K562 (cell line): ENCODE results near the gene SNTG2. TPM values are rescaled to one million over a fixed set of nuclear protein-coding genes. Genes with fewer than 3 reads are reported as not detected.

ENCODE experiments used
- ATAC-seq: fragments of 200-7000 bp; cut with Tn5 transposase; 3 replicates; pipeline ENCODE4 v1.9.1; 2020; ENCODE audit warnings: moderate library complexity
- BruUV-seq: library from RNA; stranded (reverse); fragments of 400-500 nt; replicated peaks from 2 replicates; lab custom pipeline; 2021; lab: Mats Ljungman, UMichigan
- CTCF ChIA-PET: fragments of 300-600 bp; formaldehyde crosslinking; extraction: SDS; loops from one replicate; lab custom pipeline; 2021; ENCODE audit warnings: low intra/inter-chr PET ratio; lab: Yijun Ruan, JAX
- POLR2A ChIA-PET: fragments of 300-600, 350-650 bp; sonication (Branson Sonifier 250); formaldehyde crosslinking; extraction: SDS; loops from one replicate; lab custom pipeline; 2021; ENCODE audit warnings: antibody characterized with exemption, inconsistent platforms; lab: Yijun Ruan, JAX
- DNase-seq, 4 experiments: peaks; one replicate each; pipeline versions ENCODE4 v3.0.0 to v3.0.0-alpha.2; 2011 to 2018; ENCODE audit warnings: low spot score in 3 of 4, mixed read lengths in 3 of 4; ENCODE audit errors: extremely low read depth in 1 of 4
- FAIRE-seq: peaks from 2 replicates; lab custom pipeline; 2011; peaks lifted over from hg19 to GRCh38; lab: Jason Lieb, UNC
- H2AFZ ChIP-seq: 2 replicates; pipeline ENCODE4 v1.6.0; 2011; ENCODE audit warnings: low read depth, low read length, control low read depth, inconsistent platforms
- H3K27ac ChIP-seq: fragments of 200-600 bp; 3 replicates; pipeline ENCODE4 v1.8.0; 2011; ENCODE audit warnings: low read depth, mild to moderate bottlenecking, control low read depth, inconsistent platforms, low read length, moderate library complexity, mixed read lengths; ENCODE audit errors: extremely low read depth
- H3K27me3 ChIP-seq, 2 experiments: fragments of 300-600 bp in 1 of 2; 2 replicates in 1 of 2; 3 replicates in 1 of 2; pipeline versions ENCODE4 v1.6.0 to v1.8.0; 2011; ENCODE audit warnings: inconsistent platforms in 2 of 2, low read length in 2 of 2, mild to moderate bottlenecking in 1 of 2, mixed read lengths in 1 of 2, moderate library complexity in 1 of 2; ENCODE audit not compliant: control insufficient read depth in 2 of 2, insufficient read depth in 2 of 2
- H3K36me3 ChIP-seq: fragments of 300-600 bp; 3 replicates; pipeline ENCODE4 v1.8.0; 2011; ENCODE audit warnings: mild to moderate bottlenecking, low read length, inconsistent platforms; ENCODE audit not compliant: control insufficient read depth, insufficient read depth
- H3K4me1 ChIP-seq, 2 experiments: fragments of 200-600 bp in 1 of 2; replicated peaks in 1 of 2; 2 replicates in 1 of 2; 3 replicates in 1 of 2; pipeline versions ENCODE4 v1.5.1 to v1.8.0; 2011; ENCODE audit warnings: inconsistent platforms in 2 of 2, low read length in 2 of 2, mild to moderate bottlenecking in 1 of 2, mixed read lengths in 1 of 2, moderate library complexity in 1 of 2; ENCODE audit not compliant: control insufficient read depth in 2 of 2, insufficient read depth in 2 of 2
- H3K4me2 ChIP-seq: 2 replicates; pipeline ENCODE4 v1.6.1; 2011; ENCODE audit warnings: low read length, control low read depth, inconsistent platforms, mixed read lengths; ENCODE audit not compliant: insufficient read depth
- H3K4me3 ChIP-seq: fragments of 200-600 bp; sonication (generic), shearing (Covaris generic); 2 replicates; pipeline ENCODE4 v1.5.1; 2016; ENCODE audit warnings: control low read depth, inconsistent platforms
- H3K79me2 ChIP-seq: fragments of 200-600 bp; 3 replicates; pipeline ENCODE4 v1.8.0; 2011; ENCODE audit warnings: low read length, inconsistent platforms; ENCODE audit not compliant: control insufficient read depth, insufficient read depth
- H3K9ac ChIP-seq, 2 experiments: 2 replicates each; pipeline versions ENCODE4 v1.6.0 to v1.6.1; 2011; ENCODE audit warnings: low read depth in 2 of 2, low read length in 2 of 2, control low read depth in 1 of 2, inconsistent platforms in 1 of 2, mild to moderate bottlenecking in 1 of 2, mixed read lengths in 1 of 2; ENCODE audit not compliant: insufficient read depth in 1 of 2
- H3K9me1 ChIP-seq: one replicate; pipeline ENCODE4 v1.6.0; 2011; ENCODE audit warnings: inconsistent platforms, mild to moderate bottlenecking, low read length, moderate library complexity; ENCODE audit not compliant: control insufficient read depth, insufficient read depth
- H3K9me3 ChIP-seq: replicated peaks from 2 replicates; pipeline ENCODE4 v1.5.1; 2011; ENCODE audit warnings: low read depth, low read length, inconsistent platforms; ENCODE audit not compliant: control insufficient read depth, insufficient read depth
- H4K20me1 ChIP-seq: replicated peaks from 2 replicates; pipeline ENCODE4 v1.6.1; 2011; ENCODE audit warnings: low read length, inconsistent platforms, mixed read lengths; ENCODE audit not compliant: control insufficient read depth, insufficient read depth
- ARID3A ChIP-seq: IDR thresholded peaks from 2 replicates; pipeline ENCODE4 v1.6.1; 2012; ENCODE audit warnings: low read depth, low read length, improper control_type of control experiment, borderline replicate concordance
- ATF1 ChIP-seq, 2 experiments: fragments of 450-650 bp in 1 of 2; IDR thresholded peaks; 2 replicates each; pipeline ENCODE4 v1.6.1; 2016; ENCODE audit warnings: missing compliant biosample characterization in 1 of 2, missing genetic modification characterization in 1 of 2
- CBX3 ChIP-seq, 2 experiments: IDR thresholded peaks; 1 replicate in 1 of 2; 2 replicates in 1 of 2; pipeline ENCODE4 v1.6.1; 2012; ENCODE audit warnings: inconsistent platforms in 2 of 2, low read length in 2 of 2, borderline replicate concordance in 1 of 2, control low read depth in 1 of 2
- CBX5 ChIP-seq: IDR thresholded peaks from 2 replicates; pipeline ENCODE4 v1.6.1; 2014; ENCODE audit warnings: low read depth, borderline replicate concordance
- E2F6 ChIP-seq, 2 experiments: IDR thresholded peaks; 2 replicates each; pipeline ENCODE4 v1.6.1; 2011; ENCODE audit warnings: borderline replicate concordance in 1 of 2, control low read depth in 1 of 2, low read depth in 1 of 2, low read length in 1 of 2, mild to moderate bottlenecking in 1 of 2, mixed read lengths in 1 of 2, moderate library complexity in 1 of 2; ENCODE audit not compliant: insufficient read depth in 1 of 2, insufficient read length in 1 of 2, poor library complexity in 1 of 2, severe bottlenecking in 1 of 2; ENCODE audit errors: extremely low read depth in 1 of 2
- HINFP ChIP-seq: fragments of 450-650 bp; conservative IDR thresholded peaks from 2 replicates; pipeline ENCODE4 v1.6.1; 2016; ENCODE audit warnings: missing genetic modification characterization, low read depth, mild to moderate bottlenecking, control low read depth, missing compliant biosample characterization
- HNRNPUL1 ChIP-seq: fragments of 200-400 bp; formaldehyde crosslinking; IDR thresholded peaks from 2 replicates; pipeline ENCODE4 v1.6.1; 2017; ENCODE audit warnings: low read length
- MLLT1 ChIP-seq, 2 experiments: fragments of 450-650 bp; IDR thresholded peaks; 2 replicates each; pipeline ENCODE4 v1.6.1; 2016
- POLR3A ChIP-seq: IDR thresholded peaks from 2 replicates; pipeline ENCODE4 v1.6.1; 2011; ENCODE audit warnings: borderline replicate concordance, mild to moderate bottlenecking, moderate library complexity; ENCODE audit not compliant: insufficient read length, insufficient read depth; ENCODE audit errors: extremely low read depth
- ZNF408 ChIP-seq: fragments of 250-450 bp; sonication (Bioruptor Pico); IDR thresholded peaks from 2 replicates; pipeline ENCODE4 v1.4.0; 2020; ENCODE audit warnings: low read depth, mild to moderate bottlenecking, moderate library complexity
- ZNF507 ChIP-seq: conservative IDR thresholded peaks from 2 replicates; pipeline ENCODE4 v1.6.1; 2017; ENCODE audit warnings: missing genetic modification characterization, missing compliant biosample characterization
- ZNF584 ChIP-seq: fragments of 200-800 bp; sonication (Bioruptor generic); IDR thresholded peaks from 2 replicates; pipeline ENCODE4 v1.6.1; 2016; ENCODE audit warnings: low read depth, mild to moderate bottlenecking, missing genetic modification characterization, missing compliant biosample characterization
- ZNF696 ChIP-seq: fragments of 250-450 bp; sonication (Bioruptor Pico); conservative IDR thresholded peaks from 2 replicates; pipeline ENCODE4 v1.4.0; 2020; ENCODE audit warnings: mild to moderate bottlenecking, moderate library complexity
- ZNF75A ChIP-seq: fragments of 450-650 bp; formaldehyde crosslinking; IDR thresholded peaks from 2 replicates; pipeline ENCODE4 v1.4.0; 2020; ENCODE audit warnings: mild to moderate bottlenecking
- in situ Hi-C: fragments of 300-500 bp; cut with MboI; formaldehyde crosslinking; loops from 4 replicates; pipeline ENCODE4 v1.15.0; 2018; ENCODE audit warnings: inconsistent platforms, mixed read lengths
- intact Hi-C: fragments of 100-400 bp; cut with micrococcal nuclease; formaldehyde crosslinking; loops from 2 replicates; pipeline ENCODE4 v1.14.2; 2022
- polyA plus RNA-seq, 8 experiments: library from polyadenylated mRNA; depleted of rRNA in 4 of 8; stranded (reverse) in 5 of 8; unstranded in 3 of 8; fragments of >200 nt; fragmentation: Nextera tagmentation in 2 of 8; fragmentation: Illumina TruSeq in 1 of 8; extraction: Ambion mirVana in 2 of 8; extraction: Trizol in 1 of 8; gene quantifications; 2 replicates each; pipeline versions ENCODE4 v1.2.1 to v1.2.3, GENCODE V29; 2011 to 2014; ENCODE audit warnings: inconsistent platforms in 1 of 8, missing spikeins in 1 of 8
- total RNA-seq, 7 experiments: library from RNA; depleted of rRNA in 6 of 7; stranded (reverse); fragments of >200 nt in 6 of 7; fragmentation: Illumina TruSeq in 2 of 7; extraction: Trizol in 2 of 7; gene quantifications; 2 replicates each; pipeline versions ENCODE4 v1.2.1 to v1.2.3, GENCODE V29; 2011 to 2021; ENCODE audit warnings: low replicate concordance in 1 of 7

SNTG2 gene
- total and polyA plus RNA-seq, 9 of the 15 experiments (the other 6 are each of a cell fraction or from before 2014, with no cell fraction given) = not detected

- TF ChIP-seq ARID3A = no peak
- no peak for TF ChIP-seq POLR3A
- TF ChIP-seq MLLT1 (IDR thresholded peaks at IDR 0.05) = no peak
These were observed 9.6 kb downstream of the SNTG2 start (continued) for GRCh38 chr2:960061-960736.

GRCh38 chr2:961786-962185, 11.1 kb downstream of the SNTG2 start:
- Histone ChIP-seq H3K36me3 (no peaks in the 10 kb centered on the region), H3K79me2 (no peaks in the 10 kb centered on the region), H3K9ac (no peak overlapping the region), H3K4me1 (no peaks in the 10 kb centered on the region), H3K4me2 (no peak overlapping the region), H3K27me3 (peaks cover 0 to 4% of the 10 kb centered on the region in 2 experiments; a peak in 2 of 5 replicates), H4K20me1 (no peaks in the 10 kb centered on the region), H3K9me1 (no peaks in the 10 kb centered on the region), H3K4me3 (no peak overlapping the region), H3K9me3 (no peaks in the 10 kb centered on the region), H3K27ac (no peak overlapping the region), H2AFZ (no peak overlapping the region)
- ChIA-PET POLR2A (interaction anchor here (0.6 to 0.9 kb wide), 2 partner anchors 14 to 95 kb away, joined by 3 to 6 read pairs; no protein-coding TSS in a partner anchor), CTCF (no interaction called here)
- DNase-seq = no peak
- in situ Hi-C loops = no loop called here
- no TSS peak for BruUV-seq
- no peak for FAIRE-seq
- intact Hi-C loops = no loop called here
- no peak for ATAC-seq
- no peak for TF ChIP-seq HINFP (tag)
- no peak for TF ChIP-seq ZNF507
- TF ChIP-seq ZNF696 (CRISPR knock-in tag) = no peak
- TF ChIP-seq CBX5 = no peak
- no peak for TF ChIP-seq HNRNPUL1
- TF ChIP-seq E2F6 (IDR thresholded peaks at IDR 0.05; ENCODE audit: borderline replicate concordance in 1 of 2, extremely low read depth in 1 of 2, insufficient read depth in 1 of 2, insufficient read length in 1 of 2, low read depth in 1 of 2, low read length in 1 of 2, poor library complexity in 1 of 2, severe bottlenecking in 1 of 2) = no peak
- TF ChIP-seq CBX3 (IDR thresholded peaks at IDR 0.05; ENCODE audit: borderline replicate concordance in 1 of 2, low read length in 2 of 2) = no peak
- no peak for TF ChIP-seq ATF1 (CRISPR knock-in tag; IDR thresholded peaks at IDR 0.05)
- TF ChIP-seq ATF1 (tag; IDR thresholded peaks at IDR 0.05) = no peak
- TF ChIP-seq ZNF408 (CRISPR knock-in tag) = no peak
- no peak for TF ChIP-seq ZNF75A (CRISPR knock-in tag)
- TF ChIP-seq ZNF584 (CRISPR knock-in tag) = no peak
